ENCODE measurements around the gene MAMDC4.

DNA sequence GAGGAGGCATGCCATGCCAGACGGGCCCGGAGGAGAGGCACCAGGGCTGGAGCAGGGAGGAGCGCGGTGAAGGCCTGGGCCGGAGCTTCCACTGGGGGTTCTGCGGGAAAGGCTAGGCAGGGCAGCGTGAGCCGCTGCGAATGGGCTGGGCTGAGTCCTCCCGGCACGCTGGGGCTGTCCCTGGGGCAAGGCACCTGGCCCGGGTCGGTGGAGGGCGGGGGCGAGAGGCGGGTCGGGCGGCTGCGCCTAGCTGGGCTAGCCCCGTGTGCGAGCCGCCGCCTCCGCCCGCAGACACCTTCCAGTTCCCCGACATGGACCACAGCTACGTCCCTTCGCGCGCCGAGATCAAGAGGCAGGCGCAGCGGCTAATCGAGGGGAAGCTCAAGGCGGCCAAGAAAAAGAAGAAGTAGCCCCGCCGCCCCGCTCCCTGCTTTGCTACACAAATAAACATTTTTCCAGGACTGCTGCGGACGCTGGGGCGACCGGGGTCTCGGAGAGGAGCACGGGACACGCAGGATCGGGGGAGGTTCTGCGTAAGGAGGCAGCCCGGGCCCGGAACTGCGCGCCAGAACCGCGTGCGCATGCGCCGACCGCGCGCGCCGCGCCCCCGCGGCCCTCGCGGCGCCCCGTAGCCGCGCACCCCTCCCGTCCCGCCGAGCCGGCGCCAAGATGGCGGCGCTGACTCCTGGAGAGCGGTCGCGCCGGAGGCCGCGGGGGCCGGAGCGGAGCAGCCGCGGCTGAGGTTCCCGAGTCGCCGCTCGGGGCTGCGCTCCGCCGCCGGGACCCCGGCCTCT is 44.7 kb upstream of the MAMDC4 start, which contains the start of gene RABL6:
- TF ChIP-seq, protein P1, sequence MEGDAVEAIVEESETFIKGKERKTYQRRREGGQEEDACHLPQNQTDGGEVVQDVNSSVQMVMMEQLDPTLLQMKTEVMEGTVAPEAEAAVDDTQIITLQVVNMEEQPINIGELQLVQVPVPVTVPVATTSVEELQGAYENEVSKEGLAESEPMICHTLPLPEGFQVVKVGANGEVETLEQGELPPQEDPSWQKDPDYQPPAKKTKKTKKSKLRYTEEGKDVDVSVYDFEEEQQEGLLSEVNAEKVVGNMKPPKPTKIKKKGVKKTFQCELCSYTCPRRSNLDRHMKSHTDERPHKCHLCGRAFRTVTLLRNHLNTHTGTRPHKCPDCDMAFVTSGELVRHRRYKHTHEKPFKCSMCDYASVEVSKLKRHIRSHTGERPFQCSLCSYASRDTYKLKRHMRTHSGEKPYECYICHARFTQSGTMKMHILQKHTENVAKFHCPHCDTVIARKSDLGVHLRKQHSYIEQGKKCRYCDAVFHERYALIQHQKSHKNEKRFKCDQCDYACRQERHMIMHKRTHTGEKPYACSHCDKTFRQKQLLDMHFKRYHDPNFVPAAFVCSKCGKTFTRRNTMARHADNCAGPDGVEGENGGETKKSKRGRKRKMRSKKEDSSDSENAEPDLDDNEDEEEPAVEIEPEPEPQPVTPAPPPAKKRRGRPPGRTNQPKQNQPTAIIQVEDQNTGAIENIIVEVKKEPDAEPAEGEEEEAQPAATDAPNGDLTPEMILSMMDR (IDR thresholded peaks at IDR 0.05; ENCODE audit: insufficient read depth, low read length): no peak
- TF ChIP-seq SPI1 (IDR thresholded peaks at IDR 0.05; ENCODE audit: borderline replicate concordance, low read depth): no peak; the same call in 1 of the 2 replicates
